Type B pancreatic cell (in vitro differentiated cells): ENCODE data around the gene RABL6. TPM values are rescaled to one million over a fixed set of nuclear protein-coding genes. Genes with fewer than 3 reads are reported as not detected.
"Not testable (repeated sequence)": the region's sequence is repeated elsewhere in the genome, so short reads cannot be mapped to it uniquely, and the experiment has no call there.

Source experiments
- DNase-seq: peaks from one replicate; pipeline ENCODE4 v3.0.0; 2021; ENCODE audit warnings: mixed read lengths; ENCODE audit not compliant: unreplicated experiment; ENCODE audit errors: extremely low spot score
- H3K27ac Mint-ChIP-seq: 2 replicates; pipeline ENCODE4 v1.8.0; 2021; ENCODE audit warnings: mild to moderate bottlenecking, mixed read lengths
- H3K27me3 Mint-ChIP-seq: 2 replicates; pipeline ENCODE4 v1.8.0; 2021; ENCODE audit warnings: mixed read lengths
- H3K36me3 Mint-ChIP-seq: 2 replicates; pipeline ENCODE4 v1.8.0; 2021; ENCODE audit warnings: mixed read lengths
- H3K4me1 Mint-ChIP-seq: one replicate; pipeline ENCODE4 v1.8.0; 2021; ENCODE audit warnings: mixed read lengths; ENCODE audit not compliant: unreplicated experiment
- H3K4me3 Mint-ChIP-seq: 2 replicates; pipeline ENCODE4 v1.8.0; 2021; ENCODE audit warnings: mild to moderate bottlenecking, mixed read lengths
- H3K9me3 Mint-ChIP-seq: 2 replicates; pipeline ENCODE4 v1.8.0; 2021; ENCODE audit warnings: mixed read lengths
- total RNA-seq: library from RNA; stranded (reverse); gene quantifications from 2 replicates; pipeline ENCODE4 v1.2.1, GENCODE V29; 2021; ENCODE audit warnings: low replicate concordance
- TF ChIP-seq, protein P1 (sequence below): fragments of 200-600 bp; sonication (generic); conservative IDR thresholded peaks from 2 replicates; pipeline ENCODE4 v1.5.0; 2021; ENCODE audit warnings: antibody characterized with exemption, mild to moderate bottlenecking

The RABL6 gene
- total RNA-seq, 1 donor from 2014 or later, result 112 TPM

DNA sequence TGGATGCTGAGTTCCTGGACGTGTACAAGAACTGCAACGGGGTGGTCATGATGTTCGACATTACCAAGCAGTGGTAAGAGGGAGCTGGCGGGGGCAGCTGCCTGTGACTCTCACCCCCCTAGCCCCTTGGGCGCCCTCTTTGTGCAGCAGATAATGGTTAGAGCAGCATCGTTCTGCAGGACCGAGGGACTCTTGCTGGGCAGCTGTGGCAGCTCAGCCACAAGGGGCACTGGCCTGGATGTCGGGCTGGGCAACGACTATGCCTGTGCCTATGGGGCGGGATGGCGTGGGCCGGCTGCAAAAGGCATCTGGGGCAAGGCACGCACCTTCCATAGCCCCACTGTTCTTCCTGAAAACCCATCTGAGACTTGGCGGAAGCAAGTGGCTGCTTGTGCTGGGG is 21.7 kb downstream of the RABL6 start:
- no peaks in the 10 kb centered on the region for H3K9me3 Mint-ChIP-seq
- H3K27me3 Mint-ChIP-seq, result no peaks in the 10 kb centered on the region
- TF ChIP-seq, protein P1, sequence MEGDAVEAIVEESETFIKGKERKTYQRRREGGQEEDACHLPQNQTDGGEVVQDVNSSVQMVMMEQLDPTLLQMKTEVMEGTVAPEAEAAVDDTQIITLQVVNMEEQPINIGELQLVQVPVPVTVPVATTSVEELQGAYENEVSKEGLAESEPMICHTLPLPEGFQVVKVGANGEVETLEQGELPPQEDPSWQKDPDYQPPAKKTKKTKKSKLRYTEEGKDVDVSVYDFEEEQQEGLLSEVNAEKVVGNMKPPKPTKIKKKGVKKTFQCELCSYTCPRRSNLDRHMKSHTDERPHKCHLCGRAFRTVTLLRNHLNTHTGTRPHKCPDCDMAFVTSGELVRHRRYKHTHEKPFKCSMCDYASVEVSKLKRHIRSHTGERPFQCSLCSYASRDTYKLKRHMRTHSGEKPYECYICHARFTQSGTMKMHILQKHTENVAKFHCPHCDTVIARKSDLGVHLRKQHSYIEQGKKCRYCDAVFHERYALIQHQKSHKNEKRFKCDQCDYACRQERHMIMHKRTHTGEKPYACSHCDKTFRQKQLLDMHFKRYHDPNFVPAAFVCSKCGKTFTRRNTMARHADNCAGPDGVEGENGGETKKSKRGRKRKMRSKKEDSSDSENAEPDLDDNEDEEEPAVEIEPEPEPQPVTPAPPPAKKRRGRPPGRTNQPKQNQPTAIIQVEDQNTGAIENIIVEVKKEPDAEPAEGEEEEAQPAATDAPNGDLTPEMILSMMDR, result no peak
- no peaks in the 10 kb centered on the region for H3K4me1 Mint-ChIP-seq
- no peak for DNase-seq
- H3K36me3 Mint-ChIP-seq, result no peaks in the 10 kb centered on the region
- no peak overlapping the region for H3K4me3 Mint-ChIP-seq
- H3K27ac Mint-ChIP-seq, result no peak overlapping the region

DNA sequence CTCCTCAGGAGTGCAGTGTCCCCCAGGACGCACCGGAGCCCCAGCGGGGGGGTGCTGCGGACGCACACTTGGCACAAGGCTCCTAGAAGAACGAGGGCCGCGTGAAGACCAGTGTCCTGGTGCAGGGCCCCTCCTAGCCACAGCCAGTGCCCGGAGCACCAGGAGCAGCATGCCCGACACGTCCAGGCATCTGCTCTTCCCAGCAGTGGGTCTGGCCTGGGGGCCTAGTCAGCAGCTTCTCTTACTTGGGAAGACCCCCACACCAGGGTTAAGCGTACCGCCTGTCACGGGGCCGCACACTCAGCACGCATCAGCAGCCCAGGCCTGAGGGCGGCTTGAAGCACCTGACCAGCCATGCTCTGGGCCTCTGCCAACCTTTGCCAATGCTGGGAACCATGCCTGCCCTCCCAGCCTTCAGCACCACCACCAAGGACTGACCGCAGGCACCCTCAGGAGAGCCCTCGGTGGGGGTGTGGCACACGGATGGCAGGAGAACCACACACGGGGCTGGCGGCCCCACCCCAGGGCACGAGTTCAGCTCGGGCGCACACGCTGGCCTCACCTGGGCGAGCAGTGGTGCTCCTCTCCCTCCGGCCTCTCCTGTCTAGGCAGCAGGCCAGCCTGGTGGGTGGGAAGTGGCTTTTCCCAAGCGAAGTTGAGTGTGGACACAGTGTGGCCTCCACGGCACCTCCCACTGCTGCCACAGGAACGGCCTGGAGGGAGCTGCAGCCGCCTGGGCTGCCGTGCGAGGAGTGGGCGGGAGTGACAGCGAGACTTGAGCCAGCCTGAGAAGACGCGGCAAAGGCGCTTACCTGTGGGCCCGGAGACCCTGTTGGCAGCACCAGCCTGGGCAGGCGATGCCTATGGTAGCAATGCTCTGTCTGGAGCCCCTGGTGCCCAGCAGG is 22.5 kb downstream of the RABL6 start:
- Mint-ChIP-seq H3K4me3 (no peak overlapping the region), H3K27me3 (no peaks in the 10 kb centered on the region), H3K27ac (no peak overlapping the region), H3K9me3 (no peaks in the 10 kb centered on the region), H3K4me1 (no peaks in the 10 kb centered on the region), H3K36me3 (no peaks in the 10 kb centered on the region)
- DNase-seq, result no peak
- TF ChIP-seq, protein P1, result no peak

DNA sequence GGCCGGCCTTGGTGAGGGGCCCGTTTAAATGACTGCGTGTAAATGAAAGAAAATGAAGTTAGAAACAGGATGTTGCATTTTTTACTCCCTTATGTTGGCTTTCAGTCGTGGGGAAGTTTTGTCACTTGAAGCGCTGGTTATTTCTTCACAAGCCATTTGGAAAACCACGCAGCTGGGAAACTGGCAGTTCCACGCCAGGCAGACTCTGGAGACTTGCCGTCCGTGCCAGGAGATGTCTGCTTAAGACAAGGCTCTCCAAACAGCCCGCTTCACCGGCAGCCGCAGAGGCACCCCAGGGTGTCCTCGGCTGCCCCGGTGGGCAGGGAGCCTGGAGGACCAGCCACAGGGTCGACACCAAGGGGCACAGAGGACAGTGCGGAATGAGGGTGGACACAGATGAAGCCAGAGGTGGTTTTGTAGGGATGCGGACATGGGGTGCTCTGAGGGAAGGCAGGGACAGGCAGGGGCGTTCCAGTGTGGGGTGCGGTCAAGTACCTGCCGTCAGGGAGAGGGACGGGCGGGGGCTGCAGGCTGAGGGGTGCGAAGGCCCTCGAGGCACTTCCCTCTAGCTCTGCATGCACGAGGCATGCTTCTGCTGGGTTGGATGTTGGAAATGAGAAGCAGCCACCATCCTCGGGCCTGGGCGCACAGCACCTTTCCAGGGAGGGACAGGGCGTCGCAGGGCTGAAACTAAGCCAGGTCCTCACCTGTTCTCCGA is 23.4 kb downstream of the RABL6 start:
- TF ChIP-seq, protein P1, result no peak
- no peak overlapping the region for H3K4me3 Mint-ChIP-seq

DNA sequence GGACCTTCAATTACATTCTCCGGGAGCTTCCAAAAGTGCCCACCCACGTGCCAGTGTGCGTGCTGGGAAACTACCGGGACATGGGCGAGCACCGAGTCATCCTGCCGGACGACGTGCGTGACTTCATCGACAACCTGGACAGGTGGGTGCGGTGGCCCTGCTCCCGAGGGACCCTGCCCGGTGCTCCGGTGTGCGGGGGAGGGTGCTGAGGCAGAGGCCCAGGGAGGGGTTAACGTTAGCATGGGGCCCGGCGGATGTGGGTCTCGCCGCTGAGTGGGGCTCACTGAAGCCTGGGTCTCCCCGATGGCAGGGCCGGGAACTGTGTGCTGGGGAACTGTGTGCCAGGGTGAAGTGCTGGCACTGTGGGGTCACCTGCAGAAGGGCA is 24.0 kb downstream of the RABL6 start:
- DNase-seq, result no peak
- Mint-ChIP-seq H3K9me3 (no peaks in the 10 kb centered on the region), H3K36me3 (no peaks in the 10 kb centered on the region), H3K27me3 (no peaks in the 10 kb centered on the region), H3K4me3 (no peak overlapping the region), H3K27ac (no peak overlapping the region), H3K4me1 (no peaks in the 10 kb centered on the region)
- TF ChIP-seq, protein P1, result no peak

More for the DNA sequence above, 23.4 kb downstream of the RABL6 start:
- H3K9me3 Mint-ChIP-seq, result no peaks in the 10 kb centered on the region
- H3K4me1 Mint-ChIP-seq, result no peaks in the 10 kb centered on the region
- DNase-seq, result no peak
- no peaks in the 10 kb centered on the region for H3K36me3 Mint-ChIP-seq
- H3K27me3 Mint-ChIP-seq, result no peaks in the 10 kb centered on the region
- no peak overlapping the region for H3K27ac Mint-ChIP-seq

DNA sequence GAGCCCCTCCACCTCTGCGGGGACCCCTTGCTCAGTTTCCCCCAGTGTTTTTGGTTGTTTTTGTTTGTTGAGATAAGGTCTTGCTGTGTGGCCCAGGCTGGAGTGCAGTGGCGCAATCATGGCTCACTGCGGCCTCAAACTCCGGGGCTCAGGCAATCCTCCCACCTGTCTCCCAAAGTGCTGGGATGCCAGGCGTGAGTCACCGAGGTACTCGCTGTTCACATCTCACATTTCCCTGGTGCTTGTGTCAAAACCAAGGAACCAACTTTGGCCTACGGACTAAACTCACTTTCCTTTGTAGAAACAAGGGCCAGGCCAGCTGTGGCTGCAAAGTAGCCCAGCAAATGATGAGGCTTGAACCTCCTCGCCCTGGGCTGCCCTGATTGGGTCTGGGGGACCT is 24.8 kb downstream of the RABL6 start:
- Mint-ChIP-seq H3K4me1 (no peaks in the 10 kb centered on the region), H3K36me3 (no peaks in the 10 kb centered on the region), H3K27ac (no peak overlapping the region), H3K4me3 (no peak overlapping the region), H3K9me3 (no peaks in the 10 kb centered on the region), H3K27me3 (no peaks in the 10 kb centered on the region)
- TF ChIP-seq, protein P1, result no peak
- DNase-seq, result no peak

DNA sequence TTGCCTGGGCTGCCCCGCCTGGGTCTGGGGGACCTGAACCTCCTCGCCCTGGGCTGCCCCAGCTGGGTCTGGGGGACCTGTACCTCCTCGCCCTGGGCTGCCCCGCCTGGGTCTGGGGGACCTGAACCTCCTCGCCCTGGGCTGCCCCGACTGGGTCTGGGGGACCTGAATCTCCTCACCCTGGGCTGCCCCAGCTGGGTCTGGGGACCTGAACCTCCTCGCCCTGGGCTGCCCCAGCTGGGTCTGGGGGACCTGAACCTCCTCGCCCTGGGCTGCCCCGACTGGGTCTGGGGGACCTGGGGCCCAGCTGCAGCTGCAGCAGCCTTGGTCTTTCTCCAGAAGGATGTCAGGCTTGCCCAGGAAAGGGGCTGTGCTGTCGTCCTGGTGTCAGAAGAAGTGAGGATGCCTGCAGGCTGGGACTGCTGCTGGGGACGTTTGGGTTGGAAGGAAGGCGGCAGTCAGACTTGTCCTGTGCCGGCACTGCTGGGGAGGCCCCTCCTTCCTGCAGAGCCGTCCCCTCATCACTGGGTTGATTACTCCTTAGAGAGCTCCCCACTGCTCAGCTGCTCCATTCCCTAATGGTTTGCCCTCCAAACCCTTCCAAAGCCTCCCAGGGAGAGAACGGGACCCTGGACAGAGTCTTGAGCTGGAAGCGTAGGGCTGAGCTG is 25.8 kb downstream of the RABL6 start:
- H3K27me3 Mint-ChIP-seq, H3K4me3 Mint-ChIP-seq, H3K4me1 Mint-ChIP-seq, H3K9me3 Mint-ChIP-seq, DNase-seq, H3K36me3 Mint-ChIP-seq: not testable (repeated sequence)
- peak overlapping the region; percentile 39 for H3K27ac Mint-ChIP-seq
